ENCODE measurements around the gene PSMD13.
"Not testable (repeated sequence)": the region's sequence is repeated elsewhere in the genome, so short reads cannot be mapped to it uniquely, and the experiment has no call there.

Gene PSMD13

DNA sequence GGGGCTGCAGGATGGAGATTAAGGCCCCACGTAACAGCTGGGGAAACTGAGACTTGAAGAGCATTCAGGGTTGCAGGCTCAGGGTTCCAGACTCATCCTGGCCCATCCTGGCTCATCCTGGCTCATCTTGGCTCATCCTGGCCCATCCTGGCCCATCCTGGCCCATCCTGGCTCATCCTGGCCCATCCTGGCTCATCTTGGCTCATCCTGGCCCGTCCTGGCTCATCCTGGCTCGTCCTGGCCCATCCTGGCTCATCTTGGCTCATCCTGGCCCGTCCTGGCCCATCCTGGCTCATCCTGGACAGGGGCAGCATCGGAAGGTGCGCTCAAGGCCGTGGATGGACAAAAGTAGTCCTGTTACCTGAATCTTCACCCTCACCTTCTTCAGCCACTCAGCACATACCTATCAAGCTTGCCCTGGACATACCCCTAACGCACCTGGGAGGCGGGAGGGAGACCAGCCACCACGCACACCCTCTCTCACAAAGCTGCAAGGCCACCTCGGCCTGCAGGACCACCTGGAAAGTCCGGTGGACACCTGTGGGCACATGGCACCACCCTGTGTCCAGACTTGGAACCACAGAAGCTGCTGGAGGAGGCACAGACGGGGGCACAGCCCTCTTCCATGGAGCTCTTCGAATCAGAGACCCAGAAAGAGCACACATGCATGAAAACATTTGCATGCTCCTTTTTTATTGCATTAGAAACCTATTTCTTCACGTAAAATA, 21.2 kb downstream of the PSMD13 start:
- intact Hi-C loops (cut with DNase I), result loop anchor here (10.0 kb wide), 1 partner anchor 97 kb away; no protein-coding TSS in a partner anchor
- DNase-seq, result peak in 1 of 10 donors; percentile 69

DNA sequence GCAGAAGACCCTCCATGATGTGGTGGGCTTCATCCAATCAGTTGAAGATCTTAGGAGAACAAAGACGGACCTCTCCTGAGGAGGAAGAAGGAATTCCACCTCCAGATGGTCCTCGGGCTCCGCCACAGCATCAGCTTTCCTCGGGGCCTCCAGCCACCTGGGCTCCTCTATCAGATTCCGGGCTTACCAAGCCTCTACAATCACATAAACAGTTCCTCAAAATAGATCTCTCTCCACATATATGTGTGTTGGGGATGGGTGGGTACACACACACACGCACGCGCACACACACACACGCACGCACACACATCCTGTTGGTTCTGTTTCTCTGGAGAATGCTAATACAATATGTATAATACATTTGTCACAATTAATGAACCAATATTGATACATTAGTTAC, 22.6 kb downstream of the PSMD13 start:
- no peak for DNase-seq
- intact Hi-C loops (cut with DNase I), result loop anchor here (10.0 kb wide), 1 partner anchor 95 kb away; no protein-coding TSS in a partner anchor

DNA sequence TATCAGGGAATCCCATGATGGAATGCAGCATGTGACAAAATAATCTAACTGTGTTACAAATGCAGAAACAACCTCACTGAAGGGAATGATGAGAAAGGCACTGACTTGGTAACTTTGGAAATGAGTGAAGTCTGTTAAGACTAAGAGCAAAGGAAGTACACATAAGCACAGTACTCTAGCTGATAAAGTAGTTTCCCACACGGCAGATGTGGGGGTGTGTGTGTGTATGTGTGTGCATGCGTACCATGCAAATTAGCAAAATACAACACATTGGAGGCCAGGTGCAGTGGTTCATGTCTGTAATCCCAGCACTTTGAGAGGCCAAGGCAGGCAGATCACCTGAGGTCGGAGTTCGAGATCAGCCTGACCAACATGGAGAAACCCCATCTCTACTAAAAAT, 24.8 kb downstream of the PSMD13 start:
- no peak for DNase-seq
- intact Hi-C loops (cut with DNase I), result no loop called here

DNA sequence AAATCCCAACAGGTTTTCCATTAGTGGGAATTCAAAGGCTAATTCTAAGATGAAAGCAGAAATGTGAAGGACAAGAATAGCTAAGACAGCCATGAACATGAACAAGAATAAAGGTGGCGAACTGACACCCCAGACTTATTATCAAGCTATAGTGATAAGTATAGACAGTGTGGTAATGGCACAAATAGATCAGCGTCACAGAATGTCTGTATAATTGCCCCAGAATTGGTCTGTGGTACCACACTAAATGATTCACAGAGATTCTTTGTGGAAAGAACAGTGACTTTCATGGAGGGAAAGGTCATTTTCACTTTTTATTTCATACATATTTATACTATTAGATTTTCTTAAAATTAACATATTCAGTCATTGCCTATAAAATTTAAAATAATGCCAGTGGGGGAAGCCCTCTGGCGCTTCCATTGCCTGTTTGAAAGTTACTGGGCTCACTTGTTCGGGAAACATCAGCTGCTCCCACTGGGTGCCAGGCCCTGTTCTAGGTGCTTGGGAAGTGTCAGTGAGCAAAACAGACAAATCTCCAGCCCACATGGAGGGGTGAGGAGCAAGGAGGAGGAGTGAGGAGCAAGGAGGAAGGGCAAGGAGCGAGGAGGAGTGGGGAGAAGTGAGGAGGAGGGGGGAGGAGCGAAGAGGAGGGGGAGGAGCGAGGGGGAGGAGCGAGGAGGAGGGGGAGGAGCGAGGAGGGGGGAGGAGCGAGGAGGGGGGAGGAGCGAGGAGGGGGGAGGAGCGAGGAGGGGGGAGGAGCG, 30.1 kb downstream of the PSMD13 start:
- intact Hi-C loops (cut with DNase I), result no loop called here
- DNase-seq, result no peak

DNA sequence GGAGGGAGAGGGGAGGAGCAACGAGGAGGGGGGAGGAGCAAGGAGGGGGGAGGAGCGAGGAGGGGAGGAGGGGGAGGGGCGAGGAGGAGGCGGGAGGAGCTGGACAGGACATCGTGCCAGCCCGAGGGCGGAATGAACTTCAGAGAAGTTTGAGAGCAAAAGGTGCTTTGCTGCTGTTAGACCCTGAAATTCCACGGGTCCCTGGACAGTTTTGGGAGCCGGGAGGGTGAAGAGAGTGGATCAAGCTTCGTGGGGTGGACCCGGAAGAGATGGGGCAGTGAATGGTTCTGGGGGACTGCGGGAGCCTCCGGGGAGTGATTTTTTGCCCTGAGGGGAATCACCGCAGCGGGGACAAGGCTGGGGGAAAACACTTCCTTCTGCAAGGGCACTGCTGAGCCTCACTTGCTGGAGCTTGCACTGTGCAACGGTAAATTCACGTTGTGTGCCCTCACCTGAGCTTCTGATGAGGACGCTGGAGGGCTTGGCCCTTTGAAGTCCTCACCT, 30.8 kb downstream of the PSMD13 start:
- DNase-seq, result no peak
- intact Hi-C loops (cut with DNase I), result no loop called here

DNA sequence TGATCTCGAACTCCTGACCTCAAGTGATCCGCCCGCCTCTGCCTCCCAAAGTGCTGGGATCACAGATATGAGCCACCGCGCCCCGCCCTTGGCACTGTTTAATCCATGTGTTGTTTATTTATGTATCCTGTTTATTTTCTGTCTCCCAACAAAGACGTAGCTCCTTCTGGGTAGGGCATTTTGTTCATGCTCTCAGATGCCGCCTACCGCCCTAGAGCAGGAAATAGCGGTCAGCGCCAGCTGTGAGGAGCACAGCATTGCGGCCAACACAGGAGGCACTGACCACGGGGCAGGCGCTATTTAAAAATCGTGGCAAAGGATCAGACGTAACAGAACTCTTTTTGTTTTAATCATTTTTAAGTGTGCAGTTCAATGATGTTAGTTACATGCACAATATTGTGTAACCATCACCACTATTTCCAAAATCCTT, 32.0 kb downstream of the PSMD13 start:
- intact Hi-C loops (cut with DNase I), result not testable (repeated sequence)

DNA sequence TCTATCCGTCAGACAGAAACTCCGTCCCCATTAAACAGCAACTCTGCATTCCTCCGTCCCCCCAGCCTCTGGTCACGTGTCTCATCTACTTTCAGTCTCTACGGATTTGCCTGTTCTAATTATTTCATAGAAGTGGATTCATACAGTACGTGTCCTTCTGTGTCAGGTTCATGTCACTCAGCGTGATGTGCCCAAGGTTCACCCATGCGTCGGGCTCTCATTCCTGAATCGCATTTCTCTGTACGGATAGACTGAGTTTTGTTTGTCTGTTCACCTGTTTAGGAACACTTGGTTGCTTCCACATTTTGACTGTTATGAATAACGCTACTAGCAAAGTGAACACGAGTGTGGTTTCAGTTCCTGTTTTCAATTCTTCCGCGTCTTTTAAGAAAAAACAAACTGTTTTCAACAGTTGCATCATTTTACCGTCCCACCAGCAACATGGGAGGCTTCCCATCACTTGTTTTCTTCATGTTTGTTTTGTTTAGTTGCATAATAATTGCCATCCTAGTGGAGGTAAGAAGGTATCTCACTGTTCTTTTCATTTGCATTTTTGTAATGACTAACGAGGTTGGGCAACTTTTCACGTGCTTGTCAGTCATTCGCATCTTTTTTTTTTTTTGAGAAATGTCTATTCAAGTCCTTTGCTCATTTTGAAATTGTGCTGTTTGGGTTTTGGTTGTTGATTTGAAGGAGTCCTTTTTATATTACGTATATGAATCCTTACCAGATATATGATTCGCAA, 32.5 kb downstream of the PSMD13 start:
- intact Hi-C loops (cut with DNase I), result no loop called here
- DNase-seq, result no peak

More for the DNA sequence above, 32.0 kb downstream of the PSMD13 start:
- DNase-seq, result peak in 1 of 10 donors; percentile 56

DNA sequence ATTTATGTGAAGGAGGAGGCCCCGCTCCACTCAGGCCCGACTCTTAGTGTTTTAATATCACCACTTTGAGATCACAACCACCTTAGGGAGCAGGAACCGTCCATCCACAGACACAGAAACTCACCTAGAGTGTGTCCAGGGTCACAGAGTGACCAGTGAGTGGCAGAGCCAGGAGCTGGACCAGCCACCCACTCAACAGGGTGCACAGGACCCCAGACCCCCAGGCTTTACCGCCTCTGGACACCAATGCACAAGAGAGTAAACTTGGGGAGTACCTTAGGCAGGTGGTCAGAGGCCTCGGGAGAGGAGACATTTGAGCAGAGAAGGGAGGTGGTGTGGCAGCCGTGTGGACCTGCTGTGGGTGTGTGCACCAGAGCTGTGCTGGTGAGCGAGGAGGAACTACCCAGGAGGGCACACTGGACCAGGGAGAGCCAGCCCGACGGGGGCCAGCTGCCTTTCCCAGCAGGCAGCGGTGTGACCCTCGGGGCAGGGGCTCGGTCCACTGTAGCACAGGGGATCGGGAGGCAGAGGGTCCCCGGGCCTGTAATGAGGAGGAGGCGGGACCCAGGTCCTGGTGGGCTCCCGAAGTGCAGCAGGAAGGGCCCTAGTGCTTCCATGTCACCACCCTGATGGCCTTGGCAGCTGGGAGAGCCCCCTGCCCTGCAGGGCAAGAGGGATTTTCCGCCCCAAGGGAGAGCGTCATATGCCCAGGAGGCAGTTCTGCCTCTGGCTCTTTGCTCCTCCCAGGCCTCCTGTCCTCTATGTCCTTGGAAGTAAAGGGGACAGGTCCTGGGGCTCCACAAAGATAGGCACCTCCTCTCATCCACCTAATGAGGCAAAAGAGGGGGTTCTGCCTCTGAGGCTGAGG, 33.9 kb downstream of the PSMD13 start:
- DNase-seq, result peak in 1 of 10 donors; percentile 79
- intact Hi-C loops (cut with DNase I), result no loop called here

DNA sequence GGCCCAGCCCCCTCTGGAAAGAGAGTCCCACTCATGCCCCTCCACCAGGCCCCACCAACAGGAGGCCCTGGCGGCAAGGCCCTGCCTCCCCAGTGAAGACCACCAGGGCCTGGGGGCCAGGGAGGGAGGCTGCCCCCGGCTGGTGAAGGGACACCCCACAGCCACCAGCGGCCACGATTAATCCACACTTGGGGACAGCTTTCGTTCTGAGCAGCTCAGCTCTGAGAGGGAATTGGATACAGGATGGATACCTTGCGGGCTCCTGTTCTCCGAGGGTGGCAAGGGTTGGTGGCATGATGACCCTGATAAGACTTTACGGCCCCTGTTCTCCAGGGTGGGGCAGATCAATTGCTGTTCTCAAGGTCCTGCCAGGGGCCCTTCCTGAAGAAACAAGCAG, 34.5 kb downstream of the PSMD13 start:
- no peak for DNase-seq
- intact Hi-C loops (cut with DNase I), result no loop called here

DNA sequence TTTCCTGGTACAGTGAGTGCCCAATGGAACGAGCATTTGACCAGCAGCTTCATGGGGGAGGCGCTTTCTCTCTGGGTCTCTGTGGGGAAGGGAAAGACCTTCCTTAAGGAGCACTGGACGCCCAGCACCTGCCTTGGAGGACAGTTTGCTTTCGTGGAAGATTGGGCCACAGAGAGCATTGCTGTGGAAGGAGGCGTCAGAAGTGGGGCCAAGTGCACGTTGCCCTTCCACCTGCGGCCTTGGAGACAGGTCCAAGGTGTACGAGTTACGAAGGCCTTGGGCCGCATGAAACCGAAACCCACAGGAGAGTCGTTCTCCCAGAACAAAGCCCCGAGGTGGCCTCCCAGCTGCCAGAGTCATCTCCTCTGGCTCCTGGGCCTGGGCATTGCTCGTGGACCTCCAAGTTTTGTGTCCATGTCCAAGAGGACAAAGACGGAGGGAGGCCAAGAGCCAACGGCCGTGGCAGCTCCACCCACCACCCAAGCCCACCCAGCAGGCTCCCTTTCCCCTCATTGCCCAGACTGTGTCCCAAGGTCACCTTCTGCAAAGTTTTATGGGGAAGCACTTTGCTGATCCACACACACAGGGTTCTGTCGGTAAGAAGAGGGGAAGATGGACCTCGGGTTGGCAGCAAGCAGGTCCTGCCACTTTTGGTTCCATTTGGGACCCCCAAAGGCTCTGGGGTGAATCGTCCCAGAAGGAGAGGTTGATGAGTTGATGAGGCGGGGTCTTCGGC, 35.6 kb downstream of the PSMD13 start:
- intact Hi-C loops (cut with DNase I), result no loop called here
- DNase-seq, result no peak

DNA sequence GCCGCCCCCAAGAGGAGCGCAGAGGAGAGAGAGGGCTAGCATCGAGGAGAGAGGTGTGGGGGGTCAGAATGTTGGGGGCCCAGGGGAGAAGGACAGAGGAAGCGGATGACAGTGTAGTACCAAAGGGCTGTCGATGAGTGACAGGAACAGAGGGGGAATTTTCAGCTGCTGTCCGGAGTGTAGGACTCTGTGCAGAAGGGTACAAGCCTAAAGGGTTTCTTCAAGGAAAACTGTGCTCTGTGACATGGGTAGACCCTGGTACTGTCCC, 36.1 kb downstream of the PSMD13 start:
- intact Hi-C loops (cut with DNase I), result no loop called here
- DNase-seq, result no peak

DNA sequence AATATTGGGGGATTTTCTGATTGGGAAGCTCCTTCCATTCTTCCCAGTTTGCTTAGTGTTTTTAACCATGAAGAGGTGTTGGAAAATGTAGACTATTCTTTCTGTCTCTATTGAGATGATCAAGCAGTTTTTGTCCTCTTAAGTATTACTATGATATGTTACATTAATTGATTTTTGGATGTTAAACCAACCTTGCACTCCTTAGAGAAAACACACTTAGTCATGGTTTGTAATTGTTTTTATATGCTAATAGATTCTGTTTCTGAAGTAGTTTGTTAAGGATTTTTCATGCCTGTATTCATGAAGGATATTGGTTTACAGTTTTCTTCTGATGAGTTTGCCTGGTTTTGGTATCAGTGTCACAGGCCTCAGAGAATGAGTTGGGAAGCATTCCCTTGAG, 39.4 kb downstream of the PSMD13 start:
- no peak for DNase-seq
- intact Hi-C loops (cut with DNase I), result no loop called here

DNA sequence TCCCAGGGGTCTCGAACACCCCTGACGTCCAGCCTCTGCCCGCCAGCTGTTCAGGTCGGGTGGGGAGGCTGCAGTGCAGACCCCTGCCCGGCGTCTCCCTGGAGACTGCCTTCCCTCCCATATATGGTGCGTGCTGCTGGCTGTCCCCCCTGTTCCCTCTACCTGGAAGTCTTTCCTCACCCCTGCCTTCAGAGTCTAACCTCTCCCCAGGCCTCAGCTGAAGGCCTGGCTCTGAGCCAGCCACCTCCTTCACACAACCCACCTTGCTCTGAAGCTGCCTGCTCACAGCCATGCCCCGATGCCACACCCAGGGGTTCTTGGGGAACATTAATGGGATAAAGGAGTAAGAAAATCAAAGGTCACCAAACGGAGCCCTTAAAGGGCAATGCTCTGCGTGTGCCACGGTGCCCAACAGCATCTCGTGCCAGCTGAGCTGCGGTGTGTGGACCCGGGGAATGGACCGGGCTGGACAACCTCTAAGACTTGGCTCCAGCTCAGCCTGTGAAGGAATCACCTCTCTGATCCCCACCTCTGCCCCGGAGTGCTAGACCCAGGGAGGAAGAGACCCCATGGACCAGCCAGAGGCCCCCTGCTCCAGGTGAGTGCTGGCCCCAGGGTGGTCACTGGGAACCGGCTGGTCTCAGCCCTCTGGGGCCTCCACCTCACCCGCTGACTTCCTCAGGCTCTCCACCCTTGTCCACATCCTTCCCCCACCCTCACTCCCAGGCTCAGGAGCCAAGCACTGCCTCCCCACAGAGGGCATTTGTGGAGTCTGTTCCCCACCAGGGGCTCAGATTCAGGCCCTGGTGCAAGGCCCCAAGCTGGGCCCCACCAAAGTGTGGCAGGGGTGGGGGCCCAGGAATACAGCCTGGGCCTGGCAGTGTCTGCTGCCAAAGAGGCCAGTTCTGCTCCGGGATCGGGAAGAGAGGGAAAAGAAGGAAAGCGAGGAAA, 41.5 kb downstream of the PSMD13 start, which contains the start of gene NLRP6:
NLRP6 (plus strand) TSS at position 407 of the 951 bp plus-strand sequence; CDS start at position 570, 163 bp downstream.
- peak in 3 of 10 donors; percentile 11 to 72 (median 61) for DNase-seq

DNA sequence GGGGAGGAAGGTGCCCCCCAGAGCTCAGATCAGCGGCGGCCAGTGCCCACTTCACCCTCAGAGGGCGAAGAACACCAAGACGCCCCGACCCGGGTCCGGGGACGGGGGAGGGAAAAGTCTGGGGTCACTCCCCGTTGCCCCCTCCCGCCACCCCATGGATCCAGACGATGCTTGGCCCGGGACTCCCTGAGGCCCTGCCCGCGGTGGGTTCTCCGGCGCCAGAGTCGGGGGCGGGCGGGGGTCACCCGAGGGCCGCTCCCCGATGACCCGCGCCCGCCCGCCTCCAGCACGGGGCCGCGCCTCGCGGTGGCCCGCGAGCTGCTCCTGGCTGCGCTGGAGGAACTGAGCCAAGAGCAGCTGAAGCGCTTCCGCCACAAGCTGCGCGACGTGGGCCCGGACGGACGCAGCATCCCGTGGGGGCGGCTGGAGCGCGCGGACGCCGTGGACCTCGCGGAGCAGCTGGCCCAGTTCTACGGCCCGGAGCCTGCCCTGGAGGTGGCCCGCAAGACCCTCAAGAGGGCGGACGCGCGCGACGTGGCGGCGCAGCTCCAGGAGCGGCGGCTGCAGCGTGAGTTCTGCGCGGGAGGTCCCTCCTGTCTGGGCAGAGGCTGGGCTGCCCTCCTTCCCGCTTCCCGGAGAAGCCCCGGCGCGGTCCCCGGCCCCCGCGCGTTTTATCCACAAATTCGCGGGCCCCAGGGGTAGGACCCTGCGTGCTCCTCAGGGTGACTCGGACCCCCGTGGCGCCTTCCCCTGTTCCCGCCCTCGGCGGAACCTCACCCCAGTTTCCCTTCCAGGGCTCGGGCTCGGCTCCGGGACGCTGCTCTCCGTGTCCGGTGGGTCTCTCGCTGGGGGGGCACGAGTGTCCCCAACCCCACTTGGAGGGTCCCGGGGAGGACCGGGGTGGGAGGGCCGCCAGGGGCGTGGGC, 42.5 kb downstream of the PSMD13 start:
- peak in 3 of 10 donors; percentile 5 to 77 (median 71) for DNase-seq
- intact Hi-C loops (cut with DNase I), result no loop called here

More for the DNA sequence above, 41.5 kb downstream of the PSMD13 start, which contains the start of gene NLRP6:
- intact Hi-C loops (cut with DNase I), result no loop called here

DNA sequence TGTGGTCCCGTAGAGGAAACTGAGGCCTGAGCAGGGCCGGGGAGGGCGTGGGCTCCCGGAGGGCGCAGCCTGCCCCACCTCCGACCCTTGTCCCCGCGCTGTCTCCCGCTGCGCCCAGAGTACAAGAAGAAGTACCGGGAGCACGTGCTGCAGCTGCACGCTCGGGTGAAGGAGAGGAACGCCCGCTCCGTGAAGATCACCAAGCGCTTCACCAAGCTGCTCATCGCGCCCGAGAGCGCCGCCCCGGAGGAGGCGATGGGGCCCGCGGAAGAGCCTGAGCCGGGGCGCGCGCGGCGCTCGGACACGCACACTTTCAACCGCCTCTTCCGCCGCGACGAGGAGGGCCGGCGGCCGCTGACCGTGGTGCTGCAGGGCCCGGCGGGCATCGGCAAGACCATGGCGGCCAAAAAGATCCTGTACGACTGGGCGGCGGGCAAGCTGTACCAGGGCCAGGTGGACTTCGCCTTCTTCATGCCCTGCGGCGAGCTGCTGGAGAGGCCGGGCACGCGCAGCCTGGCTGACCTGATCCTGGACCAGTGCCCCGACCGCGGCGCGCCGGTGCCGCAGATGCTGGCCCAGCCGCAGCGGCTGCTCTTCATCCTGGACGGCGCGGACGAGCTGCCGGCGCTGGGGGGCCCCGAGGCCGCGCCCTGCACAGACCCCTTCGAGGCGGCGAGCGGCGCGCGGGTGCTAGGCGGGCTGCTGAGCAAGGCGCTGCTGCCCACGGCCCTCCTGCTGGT, 43.4 kb downstream of the PSMD13 start:
- intact Hi-C loops (cut with DNase I), result no loop called here
- peak in 2 of 10 donors; percentile 2 to 80 for DNase-seq
